DND-41 (cell line): Measurements from ENCODE around the gene PCLO.

Source experiments
- ATAC-seq: fragments of 200-7000 bp; cut with Tn5 transposase; 3 replicates; pipeline ENCODE4 v1.9.1; 2021; ENCODE audit warnings: low read depth; ENCODE audit not compliant: insufficient read depth
- DNase-seq: peaks from one replicate; pipeline ENCODE4 v3.0.0-alpha.2; 2020
- H2AFZ ChIP-seq: 2 replicates; pipeline ENCODE4 v1.6.0; 2012; ENCODE audit warnings: low read depth, low read length
- H3K27ac ChIP-seq: 2 replicates; pipeline ENCODE4 v1.5.1; 2012; ENCODE audit warnings: low read length, inconsistent platforms
- H3K27me3 ChIP-seq: fragments of 200-600 bp; sonication (generic); 2 replicates; pipeline ENCODE4 v1.6.0; 2012; ENCODE audit warnings: low read length, mild to moderate bottlenecking, inconsistent platforms; ENCODE audit not compliant: insufficient read depth, poor library complexity
- H3K36me3 ChIP-seq: 2 replicates; pipeline ENCODE4 v1.5.1; 2012; ENCODE audit warnings: low read length, inconsistent platforms; ENCODE audit not compliant: insufficient read depth
- H3K4me1 ChIP-seq: 2 replicates; pipeline ENCODE4 v1.5.1; 2012; ENCODE audit warnings: mild to moderate bottlenecking, low read length; ENCODE audit not compliant: insufficient read depth
- H3K4me2 ChIP-seq: 2 replicates; pipeline ENCODE4 v1.6.0; 2012; ENCODE audit warnings: mild to moderate bottlenecking, moderate library complexity, low read length, inconsistent platforms; ENCODE audit not compliant: insufficient read depth
- H3K4me3 ChIP-seq, 2 experiments: fragments of 200-600 bp in 1 of 2; shearing (Covaris generic) in 1 of 2; 2 replicates each; pipeline ENCODE4 v1.5.1; 2012 to 2016; ENCODE audit warnings: inconsistent platforms in 2 of 2, low read length in 2 of 2, mild to moderate bottlenecking in 2 of 2, low read depth in 1 of 2, moderate library complexity in 1 of 2
- H3K79me2 ChIP-seq: 2 replicates; pipeline ENCODE4 v1.6.0; 2012; ENCODE audit warnings: low read length, inconsistent platforms; ENCODE audit not compliant: insufficient read depth
- H3K9ac ChIP-seq: 2 replicates; pipeline ENCODE4 v1.6.0; 2012; ENCODE audit warnings: low read depth, mild to moderate bottlenecking, inconsistent platforms, low read length, moderate library complexity
- H3K9me3 ChIP-seq: 2 replicates; pipeline ENCODE4 v1.5.1; 2012; ENCODE audit warnings: low read length, moderate library complexity, mild to moderate bottlenecking, inconsistent platforms; ENCODE audit not compliant: insufficient read depth, severe bottlenecking
- H4K20me1 ChIP-seq: 2 replicates; pipeline ENCODE4 v1.6.0; 2012; ENCODE audit warnings: low read length; ENCODE audit not compliant: insufficient read depth
- EZH2 ChIP-seq: IDR thresholded peaks from 3 replicates; pipeline ENCODE4 v1.6.1; 2012; ENCODE audit warnings: borderline replicate concordance, low read depth, mild to moderate bottlenecking, moderate library complexity, low read length, inconsistent platforms; ENCODE audit not compliant: severe bottlenecking
- TF ChIP-seq, protein P1 (sequence below): IDR thresholded peaks from 2 replicates; pipeline ENCODE4 v1.5.1; 2012; ENCODE audit warnings: borderline replicate concordance, low read length, moderate library complexity, mild to moderate bottlenecking; ENCODE audit not compliant: poor library complexity, severe bottlenecking; ENCODE audit errors: extremely low read depth

PCLO gene

GRCh38 chr7:82859106-82859850, 303.4 kb downstream of the PCLO start:
- H3K4me1 ChIP-seq, result no peaks in the 10 kb centered on the region
- no peaks in the 10 kb centered on the region for H3K9me3 ChIP-seq
- DNase-seq (peak; percentile 23), ATAC-seq (peak; percentile 87)
- H3K79me2 ChIP-seq, result no peaks in the 10 kb centered on the region
- no peak overlapping the region for H3K9ac ChIP-seq
- H4K20me1 ChIP-seq, result no peaks in the 10 kb centered on the region
- H3K27me3 ChIP-seq, result no peaks in the 10 kb centered on the region
- H3K27ac ChIP-seq, result no peak overlapping the region
- H2AFZ ChIP-seq, result no peak overlapping the region
- no peaks in the 10 kb centered on the region for H3K36me3 ChIP-seq
- no peak overlapping the region for H3K4me3 ChIP-seq
- no peak for TF ChIP-seq EZH2
- TF ChIP-seq, protein P1, sequence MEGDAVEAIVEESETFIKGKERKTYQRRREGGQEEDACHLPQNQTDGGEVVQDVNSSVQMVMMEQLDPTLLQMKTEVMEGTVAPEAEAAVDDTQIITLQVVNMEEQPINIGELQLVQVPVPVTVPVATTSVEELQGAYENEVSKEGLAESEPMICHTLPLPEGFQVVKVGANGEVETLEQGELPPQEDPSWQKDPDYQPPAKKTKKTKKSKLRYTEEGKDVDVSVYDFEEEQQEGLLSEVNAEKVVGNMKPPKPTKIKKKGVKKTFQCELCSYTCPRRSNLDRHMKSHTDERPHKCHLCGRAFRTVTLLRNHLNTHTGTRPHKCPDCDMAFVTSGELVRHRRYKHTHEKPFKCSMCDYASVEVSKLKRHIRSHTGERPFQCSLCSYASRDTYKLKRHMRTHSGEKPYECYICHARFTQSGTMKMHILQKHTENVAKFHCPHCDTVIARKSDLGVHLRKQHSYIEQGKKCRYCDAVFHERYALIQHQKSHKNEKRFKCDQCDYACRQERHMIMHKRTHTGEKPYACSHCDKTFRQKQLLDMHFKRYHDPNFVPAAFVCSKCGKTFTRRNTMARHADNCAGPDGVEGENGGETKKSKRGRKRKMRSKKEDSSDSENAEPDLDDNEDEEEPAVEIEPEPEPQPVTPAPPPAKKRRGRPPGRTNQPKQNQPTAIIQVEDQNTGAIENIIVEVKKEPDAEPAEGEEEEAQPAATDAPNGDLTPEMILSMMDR, result no peak
- no peak overlapping the region for H3K4me2 ChIP-seq

DNA sequence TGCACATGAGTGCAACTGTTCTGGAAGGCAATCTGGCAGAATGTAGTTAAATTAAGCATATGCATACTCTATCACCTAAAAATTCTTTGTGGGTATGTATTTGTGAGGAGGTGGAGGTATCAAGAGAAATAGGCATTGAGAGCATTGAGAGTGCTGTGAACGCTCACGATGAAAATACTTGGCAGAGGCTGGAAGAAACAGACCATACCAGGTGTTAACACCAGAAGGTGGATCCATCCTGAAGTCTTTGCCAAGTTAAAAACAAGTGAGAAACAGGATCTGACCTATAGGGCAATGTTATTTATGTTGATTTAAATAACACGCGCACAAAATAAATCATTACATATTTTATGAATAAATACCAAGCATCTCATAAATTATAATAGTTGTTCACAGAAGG, 311.6 kb downstream of the PCLO start:
- Histone ChIP-seq H3K27me3 (no peaks in the 10 kb centered on the region), H3K27ac (no peak overlapping the region), H3K4me1 (no peaks in the 10 kb centered on the region), H2AFZ (no peak overlapping the region), H3K79me2 (no peaks in the 10 kb centered on the region), H3K9me3 (no peaks in the 10 kb centered on the region), H3K9ac (no peak overlapping the region), H3K4me2 (no peak overlapping the region), H3K36me3 (no peaks in the 10 kb centered on the region), H4K20me1 (no peaks in the 10 kb centered on the region), H3K4me3 (no peak overlapping the region)
- TF ChIP-seq EZH2, result no peak
- TF ChIP-seq, protein P1, result no peak
- DNase-seq (no peak), ATAC-seq (no peak)

DNA sequence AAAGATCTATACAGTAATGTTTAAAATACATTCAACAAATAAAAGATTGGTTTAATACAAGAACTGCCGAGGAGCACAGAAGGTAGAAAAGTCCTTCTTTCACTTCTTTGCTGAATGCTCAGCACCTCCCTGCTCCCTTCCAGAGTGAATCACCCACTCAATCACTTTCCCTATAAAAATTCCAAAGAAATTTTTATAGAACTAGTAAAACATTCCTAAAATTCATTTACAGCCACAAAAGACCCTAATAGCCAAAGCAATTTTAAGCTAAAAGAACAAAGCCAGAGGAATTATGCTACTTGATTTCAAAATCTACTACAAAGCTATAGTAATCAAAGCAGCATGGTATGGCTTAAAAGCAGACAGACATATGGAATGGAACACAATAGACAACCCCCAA, 320.9 kb downstream of the PCLO start:
- no peak overlapping the region for H3K9ac ChIP-seq
- H3K4me2 ChIP-seq, result no peak overlapping the region
- H3K27ac ChIP-seq, result no peak overlapping the region
- TF ChIP-seq EZH2, result no peak
- TF ChIP-seq, protein P1, result no peak
- DNase-seq (no peak), ATAC-seq (no peak)
- no peaks in the 10 kb centered on the region for H3K9me3 ChIP-seq
- H3K4me3 ChIP-seq, result no peak overlapping the region
- no peaks in the 10 kb centered on the region for H4K20me1 ChIP-seq
- no peaks in the 10 kb centered on the region for H3K79me2 ChIP-seq
- no peak overlapping the region for H2AFZ ChIP-seq
- no peaks in the 10 kb centered on the region for H3K27me3 ChIP-seq
- H3K4me1 ChIP-seq, result no peaks in the 10 kb centered on the region
- H3K36me3 ChIP-seq, result no peaks in the 10 kb centered on the region
